Skeletal muscle satellite cell (primary cell): ENCODE measurements around the gene POGLUT3.

Experiments
- H3K27me3 ChIP-seq: 2 replicates; pipeline ENCODE4 v1.7.0; 2013; ENCODE audit warnings: low read length; ENCODE audit not compliant: control insufficient read depth, insufficient read depth
- H3K36me3 ChIP-seq: 2 replicates; pipeline ENCODE4 v1.7.0; 2013; ENCODE audit warnings: mild to moderate bottlenecking, control low read depth, low read length; ENCODE audit not compliant: insufficient read depth
- H3K4me1 ChIP-seq: 2 replicates; pipeline ENCODE4 v1.7.0; 2013; ENCODE audit warnings: low read length; ENCODE audit not compliant: control insufficient read depth, insufficient read depth
- H3K4me2 ChIP-seq: 2 replicates; pipeline ENCODE4 v1.7.0; 2013; ENCODE audit warnings: mild to moderate bottlenecking, low read length
- H3K4me3 ChIP-seq: 2 replicates; pipeline ENCODE4 v1.7.0; 2013; ENCODE audit warnings: low read length
- H3K9ac ChIP-seq: 2 replicates; pipeline ENCODE4 v1.7.0; 2013; ENCODE audit warnings: mild to moderate bottlenecking, low read depth, low read length, moderate library complexity
- H3K9me3 ChIP-seq: replicated peaks from 2 replicates; pipeline ENCODE4 v1.7.0; 2013; ENCODE audit warnings: mild to moderate bottlenecking, control low read depth, low read length

Gene POGLUT3

DNA sequence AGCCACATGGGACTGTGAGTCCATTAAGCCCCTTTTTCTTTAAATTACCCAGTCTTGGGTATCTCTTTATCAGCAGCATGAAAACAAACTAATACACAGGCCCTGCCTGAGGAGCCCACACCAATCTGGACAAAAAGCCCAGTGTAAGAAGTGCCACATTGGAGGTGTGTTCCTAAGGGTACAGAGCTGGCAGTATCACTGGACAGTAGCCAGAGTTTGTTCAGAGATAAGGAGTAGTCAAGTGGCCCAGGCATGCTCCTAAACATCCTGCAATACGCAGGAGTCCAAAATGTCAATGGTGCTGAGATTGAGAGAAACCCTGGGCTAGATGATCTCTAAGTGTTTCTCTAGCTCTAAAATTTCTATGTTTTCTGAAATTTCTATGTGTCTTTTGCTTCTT lies 27.0 kb upstream of the POGLUT3 start:
- Histone ChIP-seq H3K4me3 (no peak overlapping the region), H3K36me3 (no peaks in the 10 kb centered on the region), H3K9ac (no peak overlapping the region), H3K4me1 (no peaks in the 10 kb centered on the region), H3K4me2 (no peak overlapping the region), H3K27me3 (no peaks in the 10 kb centered on the region), H3K9me3 (no peaks in the 10 kb centered on the region)

DNA sequence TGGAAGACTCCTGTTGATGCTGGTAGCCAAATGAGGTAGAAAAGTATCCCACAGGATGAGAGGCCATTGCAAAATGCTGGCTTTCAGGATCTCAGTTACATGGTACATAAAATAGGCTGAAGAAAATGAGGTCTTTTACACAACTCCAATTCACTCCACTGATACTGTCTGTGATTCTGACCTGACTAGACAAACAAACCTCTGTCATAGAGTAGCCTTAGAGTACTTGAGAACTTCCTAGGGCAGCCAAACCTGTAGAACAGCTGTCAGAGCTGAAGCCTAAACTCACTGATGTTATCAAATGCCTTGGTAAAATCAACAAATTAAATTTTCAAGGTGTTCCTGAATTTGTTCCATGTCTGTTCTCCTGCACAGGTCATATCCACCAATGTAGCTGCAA lies 26.2 kb upstream of the POGLUT3 start:
- no peaks in the 10 kb centered on the region for H3K36me3 ChIP-seq
- H3K4me2 ChIP-seq, result no peak overlapping the region
- H3K9ac ChIP-seq, result no peak overlapping the region
- H3K9me3 ChIP-seq, result no peaks in the 10 kb centered on the region
- no peaks in the 10 kb centered on the region for H3K4me1 ChIP-seq
- no peaks in the 10 kb centered on the region for H3K27me3 ChIP-seq
- no peak overlapping the region for H3K4me3 ChIP-seq

DNA sequence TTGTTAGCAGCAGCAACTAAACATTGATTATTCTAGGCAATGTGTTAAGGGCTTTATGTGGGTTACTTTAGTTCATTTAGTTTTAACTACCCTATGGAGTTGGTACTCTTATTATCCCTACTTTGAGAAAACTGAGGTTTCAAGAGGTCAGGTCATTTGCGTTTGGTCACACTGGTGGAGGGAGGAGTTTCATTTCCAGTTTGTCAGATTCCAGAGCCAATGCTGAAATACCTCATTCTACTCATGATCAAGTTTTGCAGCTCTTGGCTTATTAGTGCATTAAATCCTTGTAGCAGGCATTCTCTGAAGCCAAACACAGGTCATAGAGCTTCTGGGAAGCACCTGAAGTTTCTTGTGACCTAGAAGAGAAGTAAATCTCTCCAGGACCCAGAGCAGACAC lies 24.1 kb upstream of the POGLUT3 start:
- Histone ChIP-seq H3K9me3 (no peaks in the 10 kb centered on the region), H3K27me3 (no peaks in the 10 kb centered on the region), H3K9ac (no peak overlapping the region), H3K4me2 (no peak overlapping the region), H3K4me1 (no peaks in the 10 kb centered on the region), H3K4me3 (no peak overlapping the region), H3K36me3 (no peaks in the 10 kb centered on the region)

DNA sequence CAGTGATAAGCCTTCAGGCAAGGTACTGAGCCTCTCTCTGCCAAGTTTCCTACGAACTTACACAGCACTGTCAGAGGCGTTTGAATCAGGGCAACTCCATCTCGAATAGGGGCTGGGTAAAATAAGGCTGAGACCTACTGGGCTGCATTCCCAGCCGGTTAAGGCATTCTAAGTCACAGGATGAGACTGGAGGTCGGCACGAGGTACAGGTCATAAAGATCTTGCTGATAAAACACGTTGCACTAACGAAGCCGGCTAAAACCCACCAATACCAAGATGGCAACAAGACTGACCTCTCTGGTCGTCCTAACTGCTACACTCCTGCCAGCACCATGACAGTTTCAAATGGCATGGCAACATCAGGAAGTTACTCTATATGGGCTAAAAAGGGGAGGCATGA lies 20.4 kb upstream of the POGLUT3 start:
- Histone ChIP-seq H3K9ac (no peak overlapping the region), H3K4me2 (no peak overlapping the region), H3K4me3 (no peak overlapping the region), H3K27me3 (no peaks in the 10 kb centered on the region), H3K36me3 (no peaks in the 10 kb centered on the region), H3K4me1 (no peaks in the 10 kb centered on the region), H3K9me3 (no peaks in the 10 kb centered on the region)

DNA sequence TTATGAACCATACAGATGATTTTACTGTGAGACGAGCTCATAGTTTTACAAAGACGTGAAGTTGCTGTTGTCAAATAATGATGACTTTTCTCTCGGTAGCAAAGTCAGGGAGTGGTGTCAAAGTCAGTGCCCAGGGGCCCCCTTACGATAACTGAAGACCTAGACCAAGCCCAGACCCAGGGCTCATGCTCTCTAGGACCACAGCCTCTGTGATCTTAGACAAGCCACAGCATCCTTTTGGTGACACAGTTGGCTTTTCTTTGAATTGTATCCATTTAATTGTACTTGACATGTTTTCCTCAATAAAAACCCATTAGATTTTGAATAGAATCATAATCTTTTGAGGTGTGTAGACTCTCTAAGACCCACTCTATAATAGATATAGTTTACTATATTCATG lies 17.9 kb upstream of the POGLUT3 start:
- Histone ChIP-seq H3K4me2 (no peak overlapping the region), H3K36me3 (no peaks in the 10 kb centered on the region), H3K27me3 (no peaks in the 10 kb centered on the region), H3K4me1 (peaks cover 9% of the 10 kb centered on the region), H3K9ac (no peak overlapping the region), H3K9me3 (no peaks in the 10 kb centered on the region), H3K4me3 (no peak overlapping the region)

DNA sequence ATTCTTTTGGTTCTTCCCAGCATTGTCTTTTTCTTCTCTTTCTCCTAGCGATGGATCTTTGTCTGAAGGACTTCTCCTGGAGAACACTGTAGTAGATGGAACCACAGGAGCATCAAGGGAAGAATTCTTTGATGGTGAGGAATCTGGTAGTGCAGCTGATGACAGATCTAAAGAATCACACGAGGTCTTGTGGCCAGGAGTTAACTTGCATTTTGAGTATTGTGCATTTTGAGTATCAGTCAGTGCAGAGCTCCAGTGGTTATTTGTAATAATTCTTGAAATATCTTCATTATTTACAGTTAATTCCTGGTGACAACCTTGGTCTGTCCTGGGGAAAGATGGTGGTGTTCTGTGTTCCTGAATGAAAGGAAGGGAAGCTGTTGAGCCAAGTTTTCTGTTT lies 14.5 kb upstream of the POGLUT3 start:
- Histone ChIP-seq H3K36me3 (no peaks in the 10 kb centered on the region), H3K4me2 (no peak overlapping the region), H3K4me1 (peaks cover 9% of the 10 kb centered on the region), H3K9ac (no peak overlapping the region), H3K27me3 (no peaks in the 10 kb centered on the region), H3K4me3 (no peak overlapping the region), H3K9me3 (no peaks in the 10 kb centered on the region)

DNA sequence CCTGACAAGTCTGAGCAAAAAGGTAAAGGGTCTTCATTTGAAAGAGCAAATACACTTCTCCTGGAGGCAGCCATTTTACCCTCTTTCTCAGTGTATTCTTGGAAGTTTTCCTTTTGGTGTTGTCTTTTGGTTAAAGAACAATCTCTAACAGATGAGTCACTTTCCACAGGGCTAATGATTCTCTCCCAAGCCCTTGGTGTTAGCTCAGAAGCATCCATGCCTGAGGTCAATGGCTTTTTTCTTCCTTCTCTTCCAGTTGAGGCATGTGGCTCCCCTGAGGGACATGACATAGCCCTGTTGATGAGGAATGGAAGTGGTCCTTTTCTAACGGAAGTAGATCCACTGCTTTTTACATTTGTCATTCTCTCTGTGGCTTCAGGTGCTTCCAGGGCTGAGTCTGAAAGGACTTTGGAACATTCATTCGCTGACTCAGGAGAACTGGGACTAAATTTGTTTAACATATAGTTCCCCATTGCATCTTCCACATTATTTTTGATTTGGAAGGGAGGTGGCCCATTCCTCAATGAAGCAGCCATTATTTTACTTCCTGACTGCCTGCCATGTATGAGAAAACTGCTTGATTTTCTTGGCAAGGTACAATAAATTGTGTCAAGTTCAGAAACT lies 13.8 kb upstream of the POGLUT3 start:
- H3K27me3 ChIP-seq, result no peaks in the 10 kb centered on the region
- no peaks in the 10 kb centered on the region for H3K36me3 ChIP-seq
- no peak overlapping the region for H3K4me3 ChIP-seq

DNA sequence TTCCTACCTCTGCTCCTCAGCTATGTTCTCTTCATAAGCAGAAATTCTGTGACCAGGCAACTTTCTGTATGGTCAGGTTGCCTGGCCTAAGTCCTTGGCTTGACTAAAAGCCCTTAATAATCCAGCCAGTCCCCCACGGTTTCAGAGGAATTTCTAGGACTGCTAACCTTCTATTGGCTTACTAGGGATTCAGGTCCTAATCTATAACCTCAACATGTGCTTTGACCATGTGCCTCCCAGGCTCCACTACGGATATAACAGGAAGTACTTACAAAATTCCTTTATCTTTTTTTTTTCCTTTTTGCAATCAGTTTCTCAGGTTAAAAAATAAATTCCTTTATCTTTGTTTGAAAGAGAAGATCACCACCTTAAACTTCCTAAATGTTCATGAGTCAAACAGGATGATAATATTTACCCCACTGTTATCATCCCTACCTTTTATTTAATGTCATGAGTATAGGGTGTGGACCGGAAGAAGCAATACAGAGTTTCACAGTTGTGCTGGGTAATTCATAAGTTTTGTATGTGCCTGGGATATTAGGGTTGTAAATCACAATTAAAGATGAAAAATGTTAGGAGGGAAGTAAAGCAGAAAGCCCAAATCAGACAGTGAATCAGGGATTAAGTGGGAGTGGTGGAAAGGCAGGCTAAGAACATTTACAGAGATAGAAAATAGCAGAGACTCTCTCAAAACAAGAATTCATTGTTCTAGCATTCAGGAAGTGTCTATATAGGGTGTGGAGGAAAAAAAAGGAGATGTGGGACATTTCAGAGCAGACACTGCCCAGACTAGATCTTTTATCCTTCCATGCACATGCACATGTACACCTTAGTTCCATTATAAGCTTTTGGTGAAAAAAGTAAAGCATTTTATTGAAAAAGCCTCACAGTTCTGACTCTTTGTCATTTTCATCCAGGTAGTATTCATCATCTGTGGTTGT lies 10.7 kb upstream of the POGLUT3 start:
- Histone ChIP-seq H3K36me3 (no peaks in the 10 kb centered on the region), H3K4me3 (no peak overlapping the region), H3K4me1 (peaks cover 9% of the 10 kb centered on the region)

More for the DNA sequence above, 13.8 kb upstream of the POGLUT3 start:
- no peaks in the 10 kb centered on the region for H3K9me3 ChIP-seq
- H3K9ac ChIP-seq, result no peak overlapping the region
- no peak overlapping the region for H3K4me2 ChIP-seq
- peaks cover 9% of the 10 kb centered on the region for H3K4me1 ChIP-seq

DNA sequence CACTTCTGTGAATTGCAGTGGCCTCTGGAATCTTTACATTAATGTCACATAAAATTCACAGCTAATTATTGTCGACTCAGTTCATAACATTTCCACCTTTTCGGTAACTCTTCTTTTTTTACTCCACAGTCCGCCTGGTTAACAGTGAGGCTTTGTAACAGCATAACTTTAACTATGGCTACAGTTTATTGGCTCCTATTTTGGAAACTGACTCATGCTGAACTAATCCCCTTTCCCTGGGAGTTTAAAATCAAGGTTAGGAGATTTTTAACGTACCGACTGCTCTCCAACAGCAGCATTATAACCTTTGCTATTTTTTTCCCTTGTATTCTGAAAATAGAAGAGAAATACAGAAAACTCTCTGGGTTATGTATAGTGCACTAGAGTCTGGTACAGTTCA lies 3.2 kb upstream of the POGLUT3 start:
- peaks cover 19% of the 10 kb centered on the region for H3K4me1 ChIP-seq
- H3K36me3 ChIP-seq, result no peaks in the 10 kb centered on the region
- no peak overlapping the region for H3K9ac ChIP-seq
- no peaks in the 10 kb centered on the region for H3K27me3 ChIP-seq
- H3K4me2 ChIP-seq, result no peak overlapping the region
- no peak overlapping the region for H3K4me3 ChIP-seq
- H3K9me3 ChIP-seq, result no peaks in the 10 kb centered on the region

More for the DNA sequence above, 10.7 kb upstream of the POGLUT3 start:
- Histone ChIP-seq H3K9ac (no peak overlapping the region), H3K27me3 (no peaks in the 10 kb centered on the region), H3K9me3 (no peaks in the 10 kb centered on the region), H3K4me2 (no peak overlapping the region)

DNA sequence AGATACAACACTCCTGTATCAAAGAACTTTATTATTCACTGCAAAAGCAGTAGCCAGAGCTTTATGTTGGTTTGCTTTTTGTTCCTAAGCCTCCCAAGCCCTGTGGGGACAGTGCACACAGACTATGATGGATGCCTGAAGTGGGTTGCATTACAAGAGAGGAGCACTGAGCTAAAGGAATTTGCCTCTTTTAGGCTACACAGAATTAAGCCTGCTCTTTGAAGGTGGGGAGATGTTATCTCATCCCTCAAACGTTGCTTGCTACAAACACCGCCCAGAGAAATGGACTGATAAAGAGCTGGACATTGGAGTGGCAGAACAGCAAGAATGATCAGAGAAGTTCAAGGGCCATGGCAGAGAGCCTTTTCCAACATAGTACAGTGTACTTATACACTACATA lies 2.5 kb upstream of the POGLUT3 start:
- Histone ChIP-seq H3K27me3 (no peaks in the 10 kb centered on the region), H3K4me2 (no peak overlapping the region), H3K9ac (no peak overlapping the region), H3K4me1 (peaks cover 21% of the 10 kb centered on the region), H3K4me3 (no peak overlapping the region), H3K9me3 (no peaks in the 10 kb centered on the region), H3K36me3 (no peaks in the 10 kb centered on the region)

DNA sequence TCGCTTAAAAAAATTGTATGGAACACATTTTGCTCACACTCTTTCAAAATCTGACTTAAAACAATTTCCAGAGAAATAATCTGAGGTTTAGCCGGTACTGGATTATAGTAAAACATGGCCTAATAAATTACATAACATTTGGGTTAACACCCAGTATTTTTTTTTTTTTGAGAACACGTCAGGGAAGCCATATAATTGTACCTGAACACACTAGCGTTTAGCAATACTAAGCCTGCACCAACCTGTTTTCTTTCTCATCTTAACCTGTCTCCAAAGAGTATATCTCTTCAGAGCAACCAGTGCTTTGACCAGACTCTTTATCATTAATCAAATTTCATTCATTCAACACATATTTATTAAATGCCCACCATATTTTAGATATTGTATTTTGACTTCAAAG lies 2.0 kb upstream of the POGLUT3 start:
- H3K36me3 ChIP-seq, result no peaks in the 10 kb centered on the region
- no peak overlapping the region for H3K4me2 ChIP-seq
- H3K9ac ChIP-seq, result no peak overlapping the region
- peaks cover 21% of the 10 kb centered on the region for H3K4me1 ChIP-seq
- H3K9me3 ChIP-seq, result no peaks in the 10 kb centered on the region
- H3K4me3 ChIP-seq, result no peak overlapping the region
- no peaks in the 10 kb centered on the region for H3K27me3 ChIP-seq
